ENCODE measurements around the gene NOX3.

NOX3 gene

GRCh38 chr6:155399062-155399744 lies 56.4 kb downstream of the NOX3 start:
- DNase-seq (ENCODE audit: low spot score), result no peak

- no peak for DNase-seq (ENCODE audit: low spot score)
Measured at GRCh38 chr6:155398701-155399061, 57.0 kb downstream of the NOX3 start.

DNA sequence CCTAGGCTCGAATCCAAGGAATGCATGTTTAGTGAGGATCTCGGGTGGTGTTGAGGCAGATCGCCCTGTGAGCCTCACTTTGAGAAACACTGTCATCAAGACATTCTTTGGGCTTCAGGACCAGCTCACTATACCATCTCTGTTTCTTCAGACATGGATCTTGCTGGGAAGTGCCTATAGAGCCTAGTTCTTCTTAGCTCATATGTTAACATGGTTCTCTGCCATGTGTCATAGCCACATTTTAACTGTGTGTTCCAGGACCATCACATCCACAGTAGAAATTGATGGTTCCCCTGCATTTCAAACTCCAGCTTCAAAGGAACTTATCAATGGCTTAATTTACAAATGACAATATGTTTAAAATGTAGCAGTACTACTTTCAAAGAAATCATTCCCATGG lies 57.4 kb downstream of the NOX3 start:
- no peak for DNase-seq (ENCODE audit: low spot score)

- DNase-seq (ENCODE audit: low spot score), result no peak
Measured at GRCh38 chr6:155397172-155397705, 58.4 kb downstream of the NOX3 start.

DNA sequence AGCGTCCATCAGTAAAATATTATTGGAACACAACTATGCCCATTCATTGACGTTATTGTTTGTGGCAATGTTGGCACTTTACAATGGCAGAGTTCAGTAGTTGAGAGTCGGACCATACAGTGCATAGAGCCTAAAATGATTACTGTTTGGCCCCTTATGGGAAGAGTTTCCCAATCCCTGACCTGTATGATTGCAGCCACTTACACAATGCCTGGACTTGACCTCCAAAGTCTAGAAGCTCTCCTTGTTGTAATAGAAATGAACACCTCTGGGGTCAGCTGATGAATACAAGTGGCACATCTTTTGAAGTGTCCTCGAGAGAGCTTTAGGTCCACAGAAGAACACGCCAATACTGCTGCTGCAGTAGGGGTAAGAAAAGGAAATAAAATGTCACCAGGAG lies 59.0 kb downstream of the NOX3 start:
- no peak for DNase-seq (ENCODE audit: low spot score)

DNA sequence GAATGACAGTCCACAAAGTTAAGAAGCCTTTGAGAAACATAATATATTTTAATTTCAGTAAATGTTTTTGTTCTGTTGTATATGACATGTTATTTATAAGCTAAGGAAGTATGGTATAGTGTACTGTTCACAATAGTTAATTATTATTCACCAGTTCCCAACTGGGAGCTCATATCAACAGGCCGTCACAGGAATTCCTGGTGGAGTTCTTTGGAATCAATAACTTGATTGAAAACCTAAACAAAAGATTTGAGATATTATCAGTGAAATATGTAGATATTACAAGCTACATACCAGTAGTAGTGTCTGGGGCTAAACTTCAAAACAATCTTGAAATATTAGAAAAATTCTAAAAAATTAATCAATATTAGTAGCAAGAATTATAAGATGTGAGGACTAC lies 60.3 kb downstream of the NOX3 start:
- no peak for DNase-seq (ENCODE audit: low spot score)

DNA sequence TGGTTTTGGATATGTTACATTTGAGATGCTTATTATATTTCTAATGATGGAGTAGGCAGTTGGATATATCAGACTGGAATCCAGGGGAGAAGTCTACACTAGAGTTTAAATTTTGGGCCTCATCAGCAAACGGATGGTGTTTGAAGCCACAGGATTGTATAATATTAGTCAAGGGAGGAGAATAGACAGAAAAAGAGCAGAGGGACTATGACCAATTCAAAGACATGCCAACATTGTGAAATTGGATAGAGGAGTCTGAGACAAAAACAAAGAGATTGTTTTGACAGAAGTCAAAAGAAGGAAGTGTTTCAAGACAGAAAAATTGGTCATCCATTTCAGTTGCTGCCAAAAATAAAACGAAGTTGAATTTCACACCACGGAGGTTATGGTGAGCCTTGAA lies 66.5 kb downstream of the NOX3 start:
- DNase-seq (ENCODE audit: low spot score), result no peak

GRCh38 chr6:155388591-155388990 lies 67.0 kb downstream of the NOX3 start:
- DNase-seq (ENCODE audit: low spot score), result no peak

DNA sequence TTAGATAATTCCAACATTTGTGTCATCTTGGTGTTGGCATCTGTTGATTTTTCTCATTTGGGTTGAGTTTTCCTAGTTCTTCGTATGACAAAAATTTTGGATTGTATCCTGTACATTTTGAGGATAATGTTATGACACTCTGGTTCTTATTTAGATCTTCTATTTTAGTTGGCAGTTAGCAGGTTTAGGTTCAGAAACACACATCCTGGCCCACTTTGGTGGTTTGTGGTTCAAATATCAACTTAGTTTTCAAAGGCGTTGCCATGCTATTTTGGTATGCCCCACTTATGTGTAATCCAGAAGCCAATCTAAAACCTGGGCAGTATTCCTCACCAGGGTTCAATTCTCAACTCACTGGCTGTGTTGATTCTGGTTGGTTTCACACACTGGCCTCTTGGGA lies 68.2 kb downstream of the NOX3 start:
- no peak for DNase-seq (ENCODE audit: low spot score)

- no peak for DNase-seq (ENCODE audit: low spot score)
Measured at GRCh38 chr6:155384321-155384952, 71.2 kb downstream of the NOX3 start.

DNA sequence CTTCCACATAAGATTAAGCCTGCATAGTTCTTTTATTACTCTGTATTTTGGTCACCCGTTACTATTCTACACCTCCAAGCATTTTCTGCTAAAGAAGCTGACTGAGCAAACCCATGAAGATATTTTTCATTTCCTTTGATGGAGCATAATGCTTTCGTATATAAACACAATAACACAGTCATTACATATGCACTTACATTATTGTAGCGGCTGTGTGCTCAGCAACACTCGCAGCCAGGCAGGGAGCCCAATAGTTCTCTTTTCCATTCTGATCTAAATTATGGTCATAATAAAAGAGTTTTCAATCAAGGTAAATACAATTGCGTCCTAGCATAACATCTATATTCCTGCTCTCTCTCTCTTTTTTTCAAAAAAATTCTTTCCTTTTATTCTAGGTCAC lies 71.7 kb downstream of the NOX3 start:
- DNase-seq (ENCODE audit: low spot score), result no peak

- no peak for DNase-seq (ENCODE audit: low spot score)
Measured at GRCh38 chr6:155382338-155382685, 73.3 kb downstream of the NOX3 start.

DNA sequence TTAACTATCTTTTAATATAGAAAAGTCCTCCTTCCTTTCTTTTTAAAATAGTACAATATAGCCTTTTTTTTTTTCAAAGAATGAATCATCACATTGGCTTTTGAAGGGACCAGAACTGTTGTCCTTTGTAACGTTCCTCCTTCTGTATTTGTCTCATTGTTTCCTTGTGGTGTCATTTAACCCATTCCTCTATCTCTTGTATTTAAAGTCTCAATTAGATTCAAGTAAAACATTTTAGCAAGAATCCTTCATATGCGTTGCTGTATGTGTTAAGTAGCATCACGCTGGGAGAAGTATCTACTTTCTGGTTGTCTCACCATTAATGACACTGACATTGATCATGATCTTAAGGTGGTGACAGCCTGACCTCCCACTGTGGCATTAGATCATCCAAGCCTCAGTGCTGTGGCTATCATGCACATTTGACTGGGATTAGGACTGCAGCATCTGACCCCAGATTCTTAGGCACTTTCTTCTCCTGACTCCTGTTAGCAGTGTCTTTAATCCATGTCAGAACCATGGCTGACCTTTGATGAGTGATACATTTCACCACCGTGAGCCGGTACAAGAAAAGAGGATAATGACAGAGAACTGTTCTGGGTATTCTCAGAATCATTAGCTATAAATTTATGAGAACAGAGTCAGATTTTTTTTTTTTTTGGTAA lies 73.8 kb downstream of the NOX3 start:
- no peak for DNase-seq (ENCODE audit: low spot score)

DNA sequence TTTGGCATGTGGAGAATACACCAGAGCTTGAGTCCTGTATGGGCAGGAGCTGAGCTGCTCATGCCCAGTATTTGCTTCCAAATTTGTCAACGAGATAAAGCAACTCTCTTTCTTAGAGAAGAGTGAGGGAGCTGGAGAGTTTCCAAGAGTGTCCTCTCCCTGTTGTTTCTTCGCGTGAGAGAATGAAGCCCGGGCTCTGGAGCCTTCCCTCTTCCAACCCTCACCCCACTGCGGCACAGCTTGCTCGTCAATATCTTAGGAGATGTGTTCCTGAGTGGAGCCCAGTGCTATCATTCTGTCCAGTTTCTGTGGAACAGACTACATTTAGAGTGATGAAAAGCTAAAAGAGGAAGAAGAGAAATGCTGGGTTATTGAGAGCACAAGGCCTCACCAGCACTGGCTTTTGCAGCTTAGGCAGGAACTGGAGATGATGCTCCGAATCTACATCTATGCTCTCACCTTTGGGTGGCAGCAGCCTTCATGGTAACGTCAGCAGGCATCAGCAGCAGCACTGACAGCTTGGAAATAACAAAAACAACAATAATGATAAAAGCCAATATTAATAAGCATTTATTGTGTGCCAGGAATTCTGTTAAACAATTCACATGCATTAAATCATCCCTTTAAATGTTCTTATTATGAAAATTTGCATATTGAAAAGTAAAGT lies 74.8 kb downstream of the NOX3 start:
- no peak for DNase-seq (ENCODE audit: low spot score)

DNA sequence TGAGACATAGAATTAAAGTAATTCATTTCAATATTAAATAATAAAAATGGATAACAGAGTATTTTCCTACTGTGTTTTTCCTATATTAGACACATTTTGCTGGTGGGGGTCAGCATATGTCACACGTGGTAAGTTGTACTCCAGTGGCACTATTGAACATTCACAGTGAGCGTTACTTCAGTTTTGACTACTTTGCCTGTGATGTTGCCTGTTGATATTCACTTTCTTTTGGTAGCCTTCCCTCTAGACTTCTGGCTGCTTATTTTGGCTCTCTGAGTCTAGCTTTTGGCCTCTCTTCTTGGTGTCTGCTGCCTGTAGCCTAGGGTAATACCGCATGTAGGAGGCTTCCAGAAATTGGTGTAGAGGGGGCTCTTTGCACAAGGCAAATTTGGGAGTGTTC lies 76.9 kb downstream of the NOX3 start:
- DNase-seq (ENCODE audit: low spot score), result no peak

GRCh38 chr6:155378276-155378675 lies 77.4 kb downstream of the NOX3 start:
- DNase-seq (ENCODE audit: low spot score), result no peak

- DNase-seq (ENCODE audit: low spot score), result no peak
Measured at GRCh38 chr6:155377061-155377460, 78.6 kb downstream of the NOX3 start.

- DNase-seq (ENCODE audit: low spot score), result no peak
Measured at GRCh38 chr6:155375801-155376200, 79.8 kb downstream of the NOX3 start.

DNA sequence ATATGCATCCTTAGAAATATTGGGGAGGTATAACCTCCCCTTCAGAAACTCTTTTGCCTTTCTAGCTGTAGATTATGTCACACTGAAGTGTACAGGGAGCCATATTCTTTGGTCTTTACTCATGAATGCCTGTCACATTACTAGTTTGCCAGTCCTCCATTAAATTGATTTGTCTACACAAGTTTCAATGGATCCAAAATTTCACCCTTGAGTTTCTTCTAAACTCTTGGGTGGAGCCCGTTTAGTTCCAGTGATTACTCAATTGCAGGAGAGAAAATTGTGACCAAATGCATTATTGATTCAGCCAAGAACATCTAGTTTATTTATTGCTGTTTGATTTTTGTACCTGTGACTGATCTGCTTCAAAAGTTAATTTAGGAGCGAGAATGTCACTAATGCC lies 81.0 kb downstream of the NOX3 start:
- no peak for DNase-seq (ENCODE audit: low spot score)

DNA sequence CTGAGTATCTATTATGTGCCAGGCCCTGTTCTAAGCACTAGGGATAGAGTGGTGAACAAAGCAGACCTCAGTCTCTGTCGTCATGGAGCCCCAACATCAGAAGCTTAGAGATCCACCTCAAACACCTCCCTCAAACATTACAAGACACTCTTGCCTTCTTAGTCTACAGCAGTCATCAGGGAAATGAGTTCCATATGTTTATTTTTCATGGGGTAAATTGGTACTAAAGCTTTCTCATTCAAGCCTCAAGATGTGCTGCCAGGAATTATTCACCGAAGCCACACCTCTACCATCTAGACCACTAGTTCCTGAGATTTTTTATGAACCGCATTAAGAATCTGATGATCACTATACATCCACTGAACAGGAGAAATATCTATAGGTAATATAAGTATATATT lies 82.4 kb downstream of the NOX3 start:
- no peak for DNase-seq (ENCODE audit: low spot score)

- DNase-seq (ENCODE audit: low spot score), result no peak
Measured at GRCh38 chr6:155372256-155372655, 83.4 kb downstream of the NOX3 start.

- no peak for DNase-seq (ENCODE audit: low spot score)
Measured at GRCh38 chr6:155371230-155371629, 84.4 kb downstream of the NOX3 start.

DNA sequence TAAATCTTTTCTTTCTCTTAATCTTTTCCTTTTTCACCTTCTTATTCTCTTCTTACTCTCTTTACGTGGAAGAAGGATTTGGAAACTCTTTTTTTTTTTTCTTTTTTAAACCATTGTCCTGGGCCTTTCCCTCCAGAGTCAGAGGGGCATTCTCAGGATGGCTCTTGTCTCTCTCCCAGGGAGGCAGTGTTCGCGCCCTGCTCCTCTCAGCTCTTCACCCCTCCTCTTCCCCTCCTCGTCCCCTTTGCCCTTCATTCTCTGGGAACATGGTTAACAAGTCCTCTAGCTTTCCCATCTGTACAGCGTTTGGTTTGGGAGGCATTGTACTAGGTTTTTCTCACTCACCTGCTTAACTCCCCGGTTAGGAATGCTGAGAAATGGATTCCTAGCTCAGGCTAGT lies 89.3 kb downstream of the NOX3 start:
- DNase-seq (ENCODE audit: low spot score), result no peak

All from germinal center (tissue), 1 donor.